ENCODE data around the gene AOPEP. TPM values are rescaled to one million over a fixed set of nuclear protein-coding genes. Genes with fewer than 3 reads are reported as not detected.

Gene AOPEP
- total RNA-seq, 1 donor from 2014 or later: 75.3 TPM

- peak overlapping the region; percentile 82 for H3K4me2 ChIP-seq (ENCODE audit: low read length)
- H3K9me3 ChIP-seq (ENCODE audit: insufficient read depth, low read depth, low read length): no peaks in the 10 kb centered on the region
- H3K79me2 ChIP-seq (ENCODE audit: insufficient read depth, low read length): peaks cover 100% of the 10 kb centered on the region
- DNase-seq (ENCODE audit: low read depth) (no peak), FAIRE-seq (no peak)
- H2AFZ ChIP-seq (ENCODE audit: low read depth, low read length): no peak overlapping the region
- peaks cover 16% of the 10 kb centered on the region for H3K36me3 ChIP-seq (ENCODE audit: insufficient read depth, low read length)
- H3K4me3 Mint-ChIP-seq (ENCODE audit: unreplicated experiment): peak overlapping the region; percentile 58
- no peaks in the 10 kb centered on the region for H3K9me3 Mint-ChIP-seq (ENCODE audit: unreplicated experiment)
- H3K9ac ChIP-seq (ENCODE audit: low read length): peak overlapping the region; percentile 2
- peaks cover 65% of the 10 kb centered on the region for H3K4me1 ChIP-seq (ENCODE audit: insufficient read depth, low read length)
- H3K27me3 Mint-ChIP-seq (ENCODE audit: low read depth, unreplicated experiment): no peaks in the 10 kb centered on the region
- H3K4me3 ChIP-seq (ENCODE audit: insufficient read depth, low read depth, low read length): no peak overlapping the region
- no peak for TF ChIP-seq EZH2 (IDR thresholded peaks at IDR 0.05; ENCODE audit: insufficient read depth, low read length)
- no peak for TF ChIP-seq CTCF (IDR thresholded peaks at IDR 0.05; ENCODE audit: insufficient read depth, low read depth, low read length)
- H4K20me1 ChIP-seq (ENCODE audit: insufficient read depth, low read length): peaks cover 91% of the 10 kb centered on the region
- H3K27ac ChIP-seq (ENCODE audit: low read depth, low read length): no peak overlapping the region
- H3K27ac Mint-ChIP-seq (ENCODE audit: unreplicated experiment): peak overlapping the region; percentile 87
- peaks cover 78% of the 10 kb centered on the region for H3K4me1 Mint-ChIP-seq (ENCODE audit: low read depth, unreplicated experiment)
- peaks cover 12% of the 10 kb centered on the region for H3K36me3 Mint-ChIP-seq (ENCODE audit: low read depth, unreplicated experiment)
- H3K27me3 ChIP-seq (ENCODE audit: insufficient read depth, low read length): no peaks in the 10 kb centered on the region
Observed at GRCh38 chr9:95058121-95058785, 331.8 kb downstream of the AOPEP start.

GRCh38 chr9:95058795-95059386, 332.4 kb downstream of the AOPEP start:
- no peak overlapping the region for H3K27ac Mint-ChIP-seq (ENCODE audit: unreplicated experiment)
- Histone ChIP-seq H4K20me1 (ENCODE audit: insufficient read depth, low read length) (peaks cover 91% of the 10 kb centered on the region), H3K9me3 (ENCODE audit: insufficient read depth, low read depth, low read length) (no peaks in the 10 kb centered on the region), H3K27ac (ENCODE audit: low read depth, low read length) (no peak overlapping the region), H3K4me1 (ENCODE audit: insufficient read depth, low read length) (peaks cover 65% of the 10 kb centered on the region), H3K4me2 (ENCODE audit: low read length) (peak overlapping the region; percentile 82), H3K9ac (ENCODE audit: low read length) (peak overlapping the region; percentile 2), H3K79me2 (ENCODE audit: insufficient read depth, low read length) (peaks cover 100% of the 10 kb centered on the region), H3K27me3 (ENCODE audit: insufficient read depth, low read length) (no peaks in the 10 kb centered on the region), H3K36me3 (ENCODE audit: insufficient read depth, low read length) (peaks cover 20% of the 10 kb centered on the region), H3K4me3 (ENCODE audit: insufficient read depth, low read depth, low read length) (no peak overlapping the region), H2AFZ (ENCODE audit: low read depth, low read length) (no peak overlapping the region)
- H3K36me3 Mint-ChIP-seq (ENCODE audit: low read depth, unreplicated experiment): peaks cover 7% of the 10 kb centered on the region
- TF ChIP-seq CTCF (IDR thresholded peaks at IDR 0.05; ENCODE audit: insufficient read depth, low read depth, low read length) (no peak), EZH2 (IDR thresholded peaks at IDR 0.05; ENCODE audit: insufficient read depth, low read length) (no peak)
- no peaks in the 10 kb centered on the region for H3K27me3 Mint-ChIP-seq (ENCODE audit: low read depth, unreplicated experiment)
- no peak overlapping the region for H3K4me3 Mint-ChIP-seq (ENCODE audit: unreplicated experiment)
- H3K9me3 Mint-ChIP-seq (ENCODE audit: unreplicated experiment): no peaks in the 10 kb centered on the region
- peaks cover 72% of the 10 kb centered on the region for H3K4me1 Mint-ChIP-seq (ENCODE audit: low read depth, unreplicated experiment)
- no peak for FAIRE-seq
- peak; percentile 58 for DNase-seq (ENCODE audit: low read depth)

- peaks cover 62% of the 10 kb centered on the region for H3K4me1 Mint-ChIP-seq (ENCODE audit: low read depth, unreplicated experiment)
- peaks cover 28% of the 10 kb centered on the region for H3K36me3 ChIP-seq (ENCODE audit: insufficient read depth, low read length)
- H3K27ac ChIP-seq (ENCODE audit: low read depth, low read length): peak overlapping the region; percentile 38
- peaks cover 53% of the 10 kb centered on the region for H3K4me1 ChIP-seq (ENCODE audit: insufficient read depth, low read length)
- no peaks in the 10 kb centered on the region for H3K9me3 ChIP-seq (ENCODE audit: insufficient read depth, low read depth, low read length)
- H3K27ac Mint-ChIP-seq (ENCODE audit: unreplicated experiment): no peak overlapping the region
- H3K79me2 ChIP-seq (ENCODE audit: insufficient read depth, low read length): peaks cover 99% of the 10 kb centered on the region
- H3K36me3 Mint-ChIP-seq (ENCODE audit: low read depth, unreplicated experiment): peaks cover 6% of the 10 kb centered on the region
- DNase-seq (ENCODE audit: low read depth) (peak; percentile 52), FAIRE-seq (no peak)
- TF ChIP-seq EZH2 (IDR thresholded peaks at IDR 0.05; ENCODE audit: insufficient read depth, low read length) (no peak), CTCF (IDR thresholded peaks at IDR 0.05; ENCODE audit: insufficient read depth, low read depth, low read length) (no peak)
- no peak overlapping the region for H3K4me3 Mint-ChIP-seq (ENCODE audit: unreplicated experiment)
- H4K20me1 ChIP-seq (ENCODE audit: insufficient read depth, low read length): peaks cover 98% of the 10 kb centered on the region
- no peaks in the 10 kb centered on the region for H3K27me3 ChIP-seq (ENCODE audit: insufficient read depth, low read length)
- peak overlapping the region; percentile 50 for H3K4me2 ChIP-seq (ENCODE audit: low read length)
- no peaks in the 10 kb centered on the region for H3K27me3 Mint-ChIP-seq (ENCODE audit: low read depth, unreplicated experiment)
- H2AFZ ChIP-seq (ENCODE audit: low read depth, low read length): no peak overlapping the region
- no peaks in the 10 kb centered on the region for H3K9me3 Mint-ChIP-seq (ENCODE audit: unreplicated experiment)
- H3K9ac ChIP-seq (ENCODE audit: low read length): peak overlapping the region; percentile 19
- H3K4me3 ChIP-seq (ENCODE audit: insufficient read depth, low read depth, low read length): no peak overlapping the region
Observed at GRCh38 chr9:95060234-95060633, 333.7 kb downstream of the AOPEP start.

All from astrocyte (in vitro differentiated cells and primary cell).